HG03175 (cell line): ENCODE measurements around the gene PHACTR3.
A peak's percentile ranks its signal among the peaks of the same experiment; 100 is the strongest.
"Not testable (repeated sequence)": the region's sequence is repeated elsewhere in the genome, so short reads cannot be mapped to it uniquely, and the experiment has no call there.

ENCODE experiments used
- ATAC-seq: cut with Tn5 transposase; IDR thresholded peaks from one replicate; pipeline ENCODE4 v1.9.1; 2021; ENCODE audit warnings: mild to moderate bottlenecking, moderate library complexity; ENCODE audit not compliant: unreplicated experiment

The PHACTR3 gene

DNA sequence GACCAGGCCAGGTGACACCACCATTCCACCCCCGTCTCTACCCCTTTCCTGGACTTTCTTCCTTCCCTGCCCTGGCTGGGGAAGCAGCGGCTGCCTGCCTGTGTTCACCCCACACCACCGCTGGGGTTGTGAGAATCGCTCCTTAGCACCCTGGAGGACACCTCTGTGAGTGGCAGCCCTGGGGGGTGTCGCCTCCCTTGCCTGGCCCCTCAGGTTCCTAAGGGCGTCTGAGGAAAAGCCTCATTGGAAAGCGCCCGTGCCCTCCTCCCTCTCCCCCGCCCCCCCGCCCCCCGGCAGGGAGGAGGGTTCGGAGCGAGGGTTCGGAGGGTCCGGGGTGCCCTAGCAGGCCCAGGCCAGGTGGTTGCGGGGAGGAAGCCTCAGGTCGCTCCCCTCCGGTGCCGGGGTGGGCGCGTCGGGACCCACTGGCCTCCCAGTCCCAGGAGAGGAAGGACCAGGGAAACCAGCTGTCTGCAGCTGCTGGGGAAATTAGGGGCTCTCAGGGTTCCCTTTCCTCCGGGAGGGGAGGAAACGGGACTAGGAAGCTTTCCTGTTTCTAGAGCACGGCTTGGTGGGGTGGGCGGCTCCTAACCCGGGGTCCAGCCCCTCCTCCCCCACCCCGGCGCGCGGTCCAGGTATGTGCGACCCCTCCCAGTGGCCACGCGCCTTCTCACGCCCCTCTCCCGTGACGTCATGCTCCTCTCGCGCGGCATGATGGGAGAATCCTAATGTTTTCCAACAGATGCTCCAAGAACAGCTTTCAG, at the start of gene PHACTR3:
Gene PHACTR3, plus strand, starts transcription at position 760 of the 761 bp plus-strand sequence. CDS start 475 bp downstream, outside the sequence.
- ATAC-seq = no peak

DNA sequence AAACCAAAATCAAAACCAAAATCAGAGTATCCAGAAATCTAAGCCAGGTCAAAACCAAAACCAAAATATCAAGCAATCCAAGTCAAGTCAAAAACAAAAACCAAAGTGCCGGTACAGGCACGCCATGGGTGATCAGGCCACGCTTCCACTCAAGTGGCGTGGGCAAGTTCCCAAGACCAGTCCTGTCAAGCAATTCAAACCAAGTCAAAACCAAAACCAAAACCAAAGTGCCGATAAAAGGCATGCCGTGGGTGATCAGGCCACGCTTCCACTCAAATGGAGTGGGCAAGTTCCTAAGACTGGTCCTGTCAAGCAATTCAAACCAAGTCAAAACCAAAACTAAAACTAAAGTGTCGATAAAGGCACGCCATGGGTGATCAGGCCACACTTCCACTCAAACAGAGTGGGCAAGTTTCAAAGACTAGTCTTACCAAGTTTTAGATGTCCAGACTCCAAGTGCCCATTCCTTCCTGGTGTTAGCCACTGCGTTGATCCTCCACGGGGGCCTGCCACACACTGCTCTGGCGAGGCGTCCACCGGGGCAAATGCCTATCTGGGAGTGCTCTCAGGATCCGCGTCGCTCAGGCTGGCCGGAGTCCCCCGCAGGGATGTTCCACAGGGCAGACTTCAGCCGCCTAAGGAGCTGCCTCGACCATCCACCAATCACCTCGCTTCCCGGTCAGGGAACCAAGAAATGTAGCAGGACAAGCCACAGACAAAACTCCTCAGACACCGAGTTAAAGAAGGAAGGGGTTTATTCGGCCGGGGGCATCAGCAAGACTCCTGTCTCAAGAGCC, 46.4 kb upstream of the PHACTR3 start:
- ATAC-seq = not testable (repeated sequence)

DNA sequence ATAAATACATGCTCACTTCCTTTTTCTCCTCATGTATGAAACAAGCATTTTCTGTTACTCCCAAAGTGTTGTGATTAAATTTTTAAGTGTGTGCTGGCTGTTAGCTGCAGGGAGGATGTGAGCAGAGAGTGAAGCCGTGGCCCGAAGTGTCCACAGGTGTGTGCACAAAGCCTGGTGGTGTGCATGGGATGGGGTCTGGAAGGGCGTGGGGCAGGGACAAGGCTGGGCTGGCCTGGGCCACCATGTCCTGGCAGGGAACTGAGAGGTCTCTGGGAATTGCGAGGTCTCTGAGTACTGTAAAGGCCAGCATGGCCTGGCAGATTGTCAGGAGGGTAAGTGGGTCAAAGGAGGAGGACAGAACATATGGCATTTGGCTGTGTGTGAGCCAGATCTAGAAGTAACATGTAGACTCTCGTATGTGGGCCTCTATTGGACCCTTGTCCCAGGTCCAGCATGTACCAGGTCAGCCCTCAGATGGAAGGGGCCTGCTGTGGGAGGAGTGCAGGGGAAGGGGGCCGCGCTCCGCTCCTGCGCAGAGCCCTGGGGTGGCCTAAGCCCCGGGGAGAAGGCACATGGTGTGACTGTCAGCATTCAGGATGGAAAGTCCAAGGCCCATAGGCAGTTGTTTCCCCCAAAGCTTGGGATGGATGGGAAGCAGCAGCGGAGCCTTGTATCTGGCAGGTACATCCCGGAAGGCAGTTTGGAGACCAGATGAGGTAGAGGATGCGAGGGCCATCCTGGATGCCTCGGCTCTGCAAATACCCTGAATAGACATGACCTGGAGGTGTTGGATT, 45.1 kb upstream of the PHACTR3 start:
- ATAC-seq = no peak

DNA sequence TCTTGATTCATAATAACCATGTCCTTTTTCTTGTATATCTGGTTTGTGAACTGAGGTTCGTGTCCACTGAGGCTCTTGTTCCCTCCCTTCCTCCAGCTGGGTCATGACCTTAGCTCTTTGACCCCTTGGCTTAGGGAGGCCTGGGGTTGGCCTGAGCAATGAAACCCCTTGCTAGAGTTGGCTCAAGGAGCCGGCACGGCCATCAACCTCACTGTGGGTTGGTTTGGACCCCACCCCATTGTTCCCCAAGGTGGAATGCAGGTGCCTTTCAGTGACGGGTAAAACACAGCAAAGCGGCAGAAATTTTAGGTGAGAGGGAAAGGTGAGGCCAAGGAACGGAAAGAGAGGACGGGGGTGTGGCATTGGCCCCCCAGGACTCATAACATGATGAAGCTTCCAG, 44.5 kb upstream of the PHACTR3 start:
- ATAC-seq = no peak

DNA sequence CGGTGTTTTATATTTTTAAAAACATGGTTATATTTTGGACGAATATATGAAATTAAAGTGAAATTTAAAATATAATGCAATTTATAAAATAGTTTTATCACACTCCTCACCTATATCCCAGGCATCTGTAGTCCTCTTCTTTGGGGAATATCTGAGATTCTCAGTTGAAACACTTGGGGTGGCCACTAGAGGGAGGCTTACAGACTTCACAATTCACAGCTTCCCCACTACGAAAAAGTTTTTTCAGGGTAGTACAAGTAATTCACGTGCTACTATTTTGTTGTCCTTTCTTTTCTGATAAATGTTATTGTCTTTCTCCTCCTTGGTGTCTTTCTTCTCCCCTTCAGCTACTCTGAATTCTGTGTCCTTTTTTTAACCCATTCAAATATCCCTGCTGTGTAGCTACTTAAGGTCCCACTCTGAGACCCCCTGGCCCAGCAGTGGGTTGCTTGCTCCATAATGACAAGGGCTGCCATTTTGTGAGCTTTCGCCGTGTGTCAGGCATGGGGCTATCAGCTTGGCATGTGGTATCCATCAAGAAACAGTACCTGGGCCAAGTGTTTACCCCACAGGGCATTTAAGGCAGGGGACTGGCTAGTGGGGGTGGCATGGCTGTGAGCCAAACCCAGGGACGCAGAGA, 43.6 kb upstream of the PHACTR3 start:
- no peak for ATAC-seq

DNA sequence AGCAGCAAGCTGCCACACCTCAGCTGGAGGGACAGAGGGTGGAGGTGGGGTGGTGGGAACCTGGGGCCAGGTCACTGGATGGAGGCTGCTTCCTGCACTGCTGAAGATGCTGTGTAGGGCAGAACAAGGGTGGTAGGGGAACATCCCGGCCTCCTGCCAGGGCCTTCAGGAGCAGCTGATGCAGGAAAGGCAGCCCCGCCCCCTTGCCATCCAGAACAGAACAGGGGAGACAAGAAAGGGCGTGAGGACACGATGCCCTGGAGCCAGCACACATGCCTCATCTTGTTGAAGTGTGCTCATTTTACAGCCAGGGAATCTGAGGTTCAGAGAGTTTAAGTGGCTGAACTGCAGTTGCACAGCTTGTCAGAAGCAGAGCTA, 43.1 kb upstream of the PHACTR3 start:
- no peak for ATAC-seq

DNA sequence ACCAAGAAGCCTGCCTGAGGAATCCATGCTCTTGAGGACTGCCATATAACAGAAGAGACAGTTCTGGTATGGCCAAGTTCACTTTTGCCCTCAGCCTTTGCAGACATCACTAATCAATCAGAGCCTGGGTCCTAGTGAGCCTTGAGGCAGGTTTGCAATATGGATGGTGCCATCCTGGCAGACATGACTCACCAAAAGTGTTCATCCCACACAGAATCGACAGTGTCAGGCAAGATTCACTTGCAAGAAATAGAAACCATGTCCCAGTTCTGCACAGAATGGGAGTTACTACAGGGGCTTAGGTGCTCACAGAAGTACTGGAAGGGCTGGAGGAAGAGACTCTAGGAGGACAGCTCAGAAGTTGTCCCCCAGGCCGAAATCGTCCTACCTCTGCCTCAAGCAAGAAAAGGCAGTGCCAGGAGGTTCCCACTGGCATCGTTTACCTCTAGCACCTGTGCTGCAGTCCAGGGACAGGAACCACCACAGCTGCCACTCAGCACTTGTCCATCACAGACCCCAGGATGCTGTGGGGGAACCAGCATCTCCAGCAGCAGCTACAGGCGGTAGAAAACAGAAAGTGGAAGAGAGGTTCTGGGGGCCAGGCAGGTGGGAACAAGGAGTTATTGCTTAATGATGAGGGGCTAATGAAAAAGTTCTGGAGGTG, 42.6 kb upstream of the PHACTR3 start:
- ATAC-seq = no peak

DNA sequence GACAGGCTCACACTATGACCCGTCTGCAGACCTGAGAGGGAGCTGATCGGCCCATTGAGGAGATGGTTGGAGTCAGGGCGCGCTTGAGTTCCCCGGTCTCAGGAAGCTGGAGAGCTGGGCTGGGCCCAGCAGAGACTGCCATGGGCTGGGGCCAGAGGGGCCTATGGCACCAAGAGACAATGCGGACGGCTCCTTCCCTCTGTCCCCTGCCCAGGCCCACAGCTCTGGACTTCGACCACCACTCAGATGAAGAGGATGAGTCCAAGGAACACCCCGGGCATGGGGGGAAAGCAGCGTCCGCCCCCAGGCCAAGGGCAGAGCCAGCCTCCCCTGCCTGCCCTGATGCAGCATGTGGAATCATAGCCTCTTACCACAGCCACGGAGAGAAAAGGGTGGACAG, 40.2 kb upstream of the PHACTR3 start:
- no peak for ATAC-seq

DNA sequence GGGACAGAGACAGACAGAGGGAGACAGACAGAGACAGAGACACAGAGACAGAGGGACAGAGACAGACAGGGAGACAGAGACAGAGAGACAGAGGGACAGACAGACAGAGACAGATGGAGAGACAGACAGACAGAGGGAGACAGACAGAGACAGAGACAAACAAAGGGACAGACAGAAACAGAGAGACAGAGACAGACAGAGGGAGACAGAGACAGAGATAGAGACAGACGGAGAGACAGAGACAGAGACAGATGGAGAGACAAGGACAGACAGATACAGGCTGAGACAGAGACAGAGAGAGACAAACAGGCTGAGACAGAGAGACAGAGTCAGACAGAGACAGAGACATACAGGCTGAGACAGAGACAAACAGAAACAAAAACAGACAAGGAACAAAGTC, 39.4 kb upstream of the PHACTR3 start:
- no peak for ATAC-seq

DNA sequence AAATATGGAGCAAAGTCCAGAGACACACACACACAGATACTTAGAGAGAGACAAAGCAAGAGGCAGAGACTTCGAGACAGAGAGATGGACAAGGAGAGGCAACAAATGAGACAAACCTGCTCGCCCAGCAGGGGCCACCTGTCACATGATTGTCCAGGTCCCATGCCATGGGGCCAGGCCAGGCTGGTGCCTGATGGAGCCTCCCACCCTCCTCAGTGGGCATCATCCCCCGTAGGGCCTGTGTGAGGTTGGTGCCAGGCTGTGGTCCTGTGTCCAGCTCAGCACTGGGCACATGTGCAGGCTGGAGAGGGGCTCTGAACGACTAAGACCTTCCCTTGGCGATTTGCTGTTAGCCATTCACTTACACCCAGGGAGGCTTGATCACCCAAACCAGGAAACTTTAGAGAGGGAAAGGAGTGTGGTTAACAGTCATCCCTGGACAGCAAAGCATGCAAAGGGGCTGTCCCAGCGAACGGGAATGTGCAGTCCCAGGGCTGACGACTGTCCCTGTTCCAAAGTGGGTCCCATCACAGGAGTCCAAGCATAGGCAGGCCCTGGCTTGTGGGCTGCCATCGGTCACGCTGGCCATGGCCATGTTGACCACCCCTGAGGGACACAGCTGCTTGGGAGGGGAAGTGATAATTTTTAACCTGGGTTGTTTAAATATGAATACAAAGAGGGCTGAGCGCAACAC, 38.4 kb upstream of the PHACTR3 start:
- ATAC-seq = no peak

DNA sequence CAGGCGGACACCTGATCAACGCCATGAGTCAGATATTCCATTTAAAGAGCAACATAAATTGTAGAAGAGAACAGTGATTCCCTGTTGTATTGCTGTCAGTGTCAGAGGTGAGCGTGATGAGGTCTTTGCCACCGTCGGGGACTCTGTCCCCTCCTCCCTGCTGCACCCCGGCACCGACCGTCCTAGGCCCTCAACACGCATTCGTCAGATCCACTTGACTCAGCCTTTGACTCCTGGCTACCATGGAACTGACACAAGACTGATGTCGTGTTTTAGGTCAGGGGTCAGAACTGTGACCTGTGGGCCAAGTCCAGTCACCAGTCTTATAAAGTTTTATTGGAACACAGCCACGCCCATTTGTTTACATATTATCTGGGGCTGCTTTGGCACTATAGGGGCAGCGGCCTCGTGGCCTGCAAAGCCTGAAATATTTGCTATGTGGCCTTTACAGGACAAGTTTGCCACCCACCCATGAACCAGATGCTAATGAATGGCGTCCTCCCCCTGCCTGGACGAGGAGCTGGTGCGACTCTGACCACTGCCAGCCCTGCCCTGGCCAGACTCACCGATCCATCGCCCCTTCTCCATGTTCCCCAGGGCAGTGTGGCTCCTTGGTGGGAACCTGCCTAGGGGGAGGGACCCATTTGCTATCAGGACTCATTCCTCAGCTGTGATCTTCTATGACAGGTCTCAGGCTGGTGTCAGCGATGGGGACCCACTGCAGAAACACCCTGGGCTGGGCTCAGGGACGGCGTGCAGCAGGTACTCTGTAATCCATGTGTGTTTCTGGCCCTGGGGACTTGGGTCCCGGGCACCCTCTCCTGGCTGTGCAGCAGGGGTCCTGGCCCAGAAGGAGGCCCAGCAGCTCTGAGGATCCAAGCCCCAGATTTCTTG, 37.5 kb upstream of the PHACTR3 start:
- no peak for ATAC-seq

DNA sequence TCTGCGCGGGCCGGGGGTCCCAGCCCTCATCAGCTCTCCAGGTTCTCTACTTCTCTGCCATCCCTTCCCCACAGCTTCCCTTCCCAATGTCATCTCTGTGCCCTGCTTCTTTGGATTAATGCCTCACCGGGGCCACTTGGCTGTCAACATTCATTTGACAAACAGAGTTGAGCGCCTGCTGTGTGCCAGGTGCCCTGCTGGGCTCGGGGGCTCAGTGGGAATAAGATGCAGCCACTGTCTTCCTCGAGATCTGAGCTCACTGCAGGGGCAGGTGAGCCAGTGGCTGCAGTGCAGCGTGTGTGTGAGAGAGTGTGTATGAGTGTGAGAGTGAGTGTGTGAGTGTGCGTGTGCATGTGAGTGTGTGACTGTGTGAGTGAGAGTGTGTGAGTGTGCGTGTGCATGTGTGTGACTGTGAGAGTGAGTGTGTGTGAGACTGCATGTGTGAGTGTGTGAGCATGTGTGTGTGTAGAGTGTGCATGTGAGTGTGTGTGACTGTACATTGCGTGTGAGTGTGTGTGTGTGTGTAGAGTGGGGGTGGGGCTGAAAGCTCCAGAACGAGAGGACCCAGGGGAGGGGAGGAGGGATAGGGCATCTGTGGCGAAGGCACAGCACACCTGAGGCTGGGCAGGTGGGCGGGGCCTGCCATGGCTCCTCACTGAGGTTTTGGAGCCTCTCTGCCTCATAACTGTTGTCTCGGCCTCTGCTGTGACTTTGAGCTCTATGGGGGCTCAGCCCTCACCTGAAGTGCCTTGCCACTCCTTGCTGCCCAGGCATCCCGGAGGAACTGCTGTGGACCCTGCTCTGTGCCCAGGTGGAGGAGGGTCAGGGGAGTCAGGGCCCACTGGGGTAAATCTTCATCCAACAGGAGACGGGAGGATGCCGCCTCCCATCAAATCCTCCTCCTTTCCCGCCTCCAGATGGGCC, 36.5 kb upstream of the PHACTR3 start:
- no peak for ATAC-seq

DNA sequence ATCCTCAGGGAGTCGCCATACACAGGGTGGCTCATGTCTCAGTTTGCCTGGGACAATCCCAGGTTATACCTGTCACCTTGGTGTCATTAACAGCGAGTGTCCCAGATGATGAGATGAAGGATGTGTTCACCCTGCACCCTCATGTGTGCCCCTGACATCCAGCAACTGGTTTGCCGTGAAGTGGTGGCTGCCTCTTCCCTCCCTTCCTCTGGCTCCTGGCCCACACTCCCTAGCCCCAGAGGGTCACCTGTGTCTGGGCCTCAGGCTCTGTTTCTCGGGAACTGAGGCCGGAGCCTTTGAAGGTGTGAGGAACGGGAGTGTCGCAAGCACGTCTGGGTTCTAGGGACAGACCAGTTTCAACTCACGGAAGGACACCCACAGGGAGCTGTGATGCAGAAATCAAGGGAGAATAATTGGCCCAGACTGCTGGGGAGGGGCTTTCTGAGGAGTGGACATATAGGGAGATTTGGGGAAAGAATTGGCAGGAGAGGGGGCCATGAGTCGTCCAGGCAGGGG, 35.8 kb upstream of the PHACTR3 start:
- no peak for ATAC-seq

DNA sequence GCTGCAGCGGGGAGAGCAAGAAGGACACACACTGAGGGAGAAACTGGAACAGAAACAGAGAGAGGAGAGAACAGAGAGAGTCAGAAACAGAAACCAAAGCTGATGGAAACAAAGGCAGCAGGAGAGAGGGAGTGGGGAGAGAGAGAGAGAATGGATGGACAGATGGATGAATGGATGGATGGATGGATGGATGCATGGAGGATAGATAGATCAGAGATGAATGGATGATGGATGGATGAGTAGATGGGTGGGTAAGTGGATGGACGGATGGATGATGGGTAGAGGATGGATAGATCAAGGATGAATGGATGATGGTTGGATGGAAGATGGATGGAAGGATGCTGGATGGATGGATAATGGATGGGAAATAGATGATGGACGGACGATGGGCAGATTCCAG, 35.0 kb upstream of the PHACTR3 start:
- no peak for ATAC-seq

DNA sequence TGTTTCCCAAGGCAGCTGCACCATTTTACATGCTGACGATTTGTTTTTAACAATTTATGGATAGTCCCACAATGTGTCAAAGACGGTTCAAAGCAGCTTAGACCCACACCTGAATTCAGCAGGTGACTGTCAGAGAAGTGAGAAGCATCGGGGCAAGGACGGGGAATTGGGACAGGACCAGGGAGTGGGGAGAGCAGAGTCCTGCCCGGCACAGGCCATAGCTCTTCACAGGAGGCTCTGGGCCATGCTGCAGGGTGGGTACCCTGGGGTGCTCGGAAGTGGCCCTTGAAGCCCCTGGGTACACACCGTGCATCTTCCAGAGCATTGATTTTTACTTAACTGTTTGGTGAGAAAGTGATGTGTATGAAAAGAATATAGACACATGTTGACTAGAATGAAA, 33.2 kb upstream of the PHACTR3 start:
- no peak for ATAC-seq

DNA sequence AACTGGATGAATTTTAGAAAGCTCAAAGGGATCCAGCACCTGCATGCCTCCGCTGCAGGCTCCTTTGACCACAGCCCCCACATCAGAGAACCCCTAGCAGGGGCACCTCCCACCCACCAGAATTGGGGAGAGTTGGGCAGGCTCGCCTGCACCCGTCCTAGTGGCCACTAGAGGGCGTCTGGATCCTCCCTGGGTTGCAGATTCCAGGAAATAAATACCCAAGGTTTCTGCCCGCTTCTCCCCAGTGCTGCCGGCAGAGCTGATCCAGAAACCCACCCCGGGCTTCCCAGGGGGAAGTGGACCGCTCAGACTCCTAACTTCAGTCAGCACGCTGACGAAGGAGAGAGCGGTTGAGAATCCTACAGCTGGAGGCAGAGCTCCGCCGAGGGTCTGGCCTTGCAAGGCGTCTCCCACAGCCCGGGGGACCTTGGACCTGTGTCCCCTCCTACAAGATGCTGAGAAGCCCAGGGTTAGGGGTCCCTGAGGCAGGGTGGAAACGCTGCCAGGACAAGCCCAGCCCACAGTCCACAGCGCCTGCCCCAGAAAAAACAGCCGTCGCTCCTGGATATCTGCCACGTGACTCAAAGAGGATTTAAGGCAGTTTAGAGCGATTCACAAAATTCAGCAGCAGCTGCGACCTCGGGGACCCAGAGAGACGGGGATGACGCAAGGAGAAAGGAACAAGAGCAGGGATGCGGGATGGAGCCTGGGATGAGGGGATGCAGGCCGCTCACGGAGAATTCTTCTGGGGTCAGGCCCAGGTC, 32.6 kb upstream of the PHACTR3 start:
- peak; percentile 65 for ATAC-seq

DNA sequence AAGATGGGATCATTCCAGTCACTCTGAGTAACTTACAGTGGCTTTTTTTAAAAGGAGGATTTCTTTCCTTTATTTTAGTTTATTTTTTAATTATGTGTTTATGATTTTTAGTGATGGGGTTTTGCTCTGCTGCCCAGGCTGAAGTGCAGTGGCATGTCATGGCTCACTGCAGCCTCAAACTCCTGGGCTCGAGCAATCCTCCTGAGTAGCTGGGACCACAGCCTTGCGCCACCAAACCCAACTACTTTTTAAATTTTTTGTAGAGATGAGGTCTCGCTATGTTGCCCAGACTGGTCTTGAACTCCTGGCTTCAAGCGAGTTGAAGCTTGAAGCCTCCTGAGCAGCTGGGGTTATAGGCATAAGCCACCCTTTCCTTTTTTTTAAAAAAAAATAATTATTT, 31.8 kb upstream of the PHACTR3 start:
- no peak for ATAC-seq
